Esophagus muscularis mucosa (tissue), 4 donors: ENCODE results near the gene BPIFB2.

Experiments used
- EP300 ChIP-seq: sonication (generic); formaldehyde crosslinking; IDR thresholded peaks from one replicate; pipeline ENCODE4 v1.6.1; 2017; ENCODE audit warnings: antibody characterized with exemption
- POLR2A ChIP-seq: fragments of 450-650 bp; IDR thresholded peaks from one replicate; pipeline ENCODE4 v1.6.1; 2017; ENCODE audit warnings: antibody characterized with exemption, moderate library complexity, mild to moderate bottlenecking, low read depth
- POLR2AphosphoS5 ChIP-seq, 2 donors: sonication (generic); formaldehyde crosslinking; IDR thresholded peaks; one replicate each; pipeline ENCODE4 v1.6.1; 2017; ENCODE audit warnings: antibody characterized with exemption in 2 of 2
- TF ChIP-seq, protein P1 (sequence below), 3 experiments: fragments of 200-600 bp in 2 of 3; fragments of 450-650 bp in 1 of 3; sonication (generic) in 2 of 3; IDR thresholded peaks; one replicate each; pipeline ENCODE4 v1.5.1; 2017 to 2019; ENCODE audit warnings: antibody characterized with exemption in 3 of 3, mild to moderate bottlenecking in 2 of 3, moderate library complexity in 1 of 3

DNA sequence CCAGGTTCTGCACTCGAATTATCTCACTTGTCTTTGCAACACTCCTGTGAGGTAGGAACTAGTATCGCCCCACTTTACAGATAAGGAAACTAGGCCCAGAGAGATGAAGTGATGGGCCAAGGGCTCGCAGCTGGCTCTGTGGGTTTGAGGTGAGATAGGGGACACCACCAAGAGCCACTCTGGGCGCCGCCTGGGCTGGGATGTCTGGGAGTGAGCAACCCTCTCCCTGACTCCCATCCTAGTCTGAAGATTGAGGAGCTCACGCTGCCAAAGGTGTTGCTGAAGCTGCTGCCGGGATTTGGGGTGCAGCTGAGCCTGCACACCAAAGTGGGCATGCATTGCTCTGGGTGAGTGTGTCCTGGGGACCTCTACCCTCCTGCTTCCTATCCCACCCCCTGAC is 51.6 kb downstream of the BPIFB2 start:
- no peak for TF ChIP-seq POLR2AphosphoS5 (IDR thresholded peaks at IDR 0.05)
- TF ChIP-seq, protein P1, sequence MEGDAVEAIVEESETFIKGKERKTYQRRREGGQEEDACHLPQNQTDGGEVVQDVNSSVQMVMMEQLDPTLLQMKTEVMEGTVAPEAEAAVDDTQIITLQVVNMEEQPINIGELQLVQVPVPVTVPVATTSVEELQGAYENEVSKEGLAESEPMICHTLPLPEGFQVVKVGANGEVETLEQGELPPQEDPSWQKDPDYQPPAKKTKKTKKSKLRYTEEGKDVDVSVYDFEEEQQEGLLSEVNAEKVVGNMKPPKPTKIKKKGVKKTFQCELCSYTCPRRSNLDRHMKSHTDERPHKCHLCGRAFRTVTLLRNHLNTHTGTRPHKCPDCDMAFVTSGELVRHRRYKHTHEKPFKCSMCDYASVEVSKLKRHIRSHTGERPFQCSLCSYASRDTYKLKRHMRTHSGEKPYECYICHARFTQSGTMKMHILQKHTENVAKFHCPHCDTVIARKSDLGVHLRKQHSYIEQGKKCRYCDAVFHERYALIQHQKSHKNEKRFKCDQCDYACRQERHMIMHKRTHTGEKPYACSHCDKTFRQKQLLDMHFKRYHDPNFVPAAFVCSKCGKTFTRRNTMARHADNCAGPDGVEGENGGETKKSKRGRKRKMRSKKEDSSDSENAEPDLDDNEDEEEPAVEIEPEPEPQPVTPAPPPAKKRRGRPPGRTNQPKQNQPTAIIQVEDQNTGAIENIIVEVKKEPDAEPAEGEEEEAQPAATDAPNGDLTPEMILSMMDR (IDR thresholded peaks at IDR 0.05) = no peak
- no peak for TF ChIP-seq POLR2A
- TF ChIP-seq EP300 = no peak
